HG03460 (cell line): ENCODE data around the gene GALNT18.

Experiments
- ATAC-seq: cut with Tn5 transposase; IDR thresholded peaks from one replicate; pipeline ENCODE4 v1.9.1; 2021; ENCODE audit not compliant: unreplicated experiment

Gene GALNT18

GRCh38 chr11:11253995-11254394 lies 367.8 kb downstream of the GALNT18 start:
- no peak for ATAC-seq

- no peak for ATAC-seq
These were observed 368.3 kb downstream of the GALNT18 start for GRCh38 chr11:11253497-11253896.

GRCh38 chr11:11252403-11252802 lies 369.4 kb downstream of the GALNT18 start:
- no peak for ATAC-seq

- no peak for ATAC-seq
These were observed 370.3 kb downstream of the GALNT18 start for GRCh38 chr11:11251394-11251970.

GRCh38 chr11:11250470-11250869 lies 371.3 kb downstream of the GALNT18 start:
- no peak for ATAC-seq

GRCh38 chr11:11247576-11247975 lies 374.2 kb downstream of the GALNT18 start:
- ATAC-seq = no peak

- no peak for ATAC-seq
These were observed 374.7 kb downstream of the GALNT18 start for GRCh38 chr11:11247086-11247485.

GRCh38 chr11:11246166-11246565 lies 375.6 kb downstream of the GALNT18 start:
- ATAC-seq = no peak

- no peak for ATAC-seq
These were observed 376.4 kb downstream of the GALNT18 start for GRCh38 chr11:11245453-11245852.

GRCh38 chr11:11244470-11245080 lies 377.2 kb downstream of the GALNT18 start:
- no peak for ATAC-seq

GRCh38 chr11:11243590-11244469 lies 378.0 kb downstream of the GALNT18 start:
- ATAC-seq = peak; percentile 51

GRCh38 chr11:11243209-11243589 lies 378.6 kb downstream of the GALNT18 start:
- ATAC-seq = no peak

- no peak for ATAC-seq
These were observed 380.5 kb downstream of the GALNT18 start for GRCh38 chr11:11241284-11241683.

- ATAC-seq = no peak
These were observed 381.8 kb downstream of the GALNT18 start for GRCh38 chr11:11239959-11240358.

GRCh38 chr11:11237070-11237832 lies 384.6 kb downstream of the GALNT18 start:
- no peak for ATAC-seq

- ATAC-seq = no peak
These were observed 385.2 kb downstream of the GALNT18 start for GRCh38 chr11:11236498-11237059.

- ATAC-seq = no peak
These were observed 390.0 kb downstream of the GALNT18 start for GRCh38 chr11:11231763-11232162.

GRCh38 chr11:11230802-11231562 lies 390.8 kb downstream of the GALNT18 start:
- ATAC-seq = no peak

- no peak for ATAC-seq
These were observed 391.7 kb downstream of the GALNT18 start for GRCh38 chr11:11230087-11230486.

- no peak for ATAC-seq
These were observed 392.2 kb downstream of the GALNT18 start for GRCh38 chr11:11229647-11230046.
